ENCODE results near the gene GFPT2.
"Not testable (repeated sequence)": the region's sequence is repeated elsewhere in the genome, so short reads cannot be mapped to it uniquely, and the experiment has no call there.

Gene GFPT2

DNA sequence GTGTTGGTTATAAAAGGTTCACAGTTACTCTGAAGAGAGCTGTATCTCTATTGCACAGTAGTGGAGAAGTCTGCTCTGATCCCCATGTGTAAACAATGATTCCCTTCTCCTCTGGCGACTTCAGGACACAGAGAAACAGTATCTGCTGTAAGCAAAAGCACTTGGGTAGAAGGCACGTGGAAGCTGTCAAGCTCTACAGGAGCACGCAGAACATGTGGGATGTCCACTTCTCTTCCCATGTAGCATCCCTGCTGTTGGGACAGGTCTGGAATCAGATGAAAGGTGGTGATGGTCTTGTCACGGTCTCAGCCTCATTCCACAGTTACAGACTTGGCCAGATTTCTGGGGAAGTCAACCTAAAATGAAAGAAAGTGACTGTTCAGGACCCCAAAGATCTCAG lies 51.9 kb downstream of the GFPT2 start:
- peaks cover 0 to 3% (median 0%) of the 10 kb centered on the region in 5 experiments for H3K27me3 ChIP-seq (replicated peaks in 2 of 5; ENCODE audit: control insufficient read depth in 4 of 5, insufficient read depth in 5 of 5, low read length in 4 of 5)
- 100% methylated on average over 3 of the region's 4 CpGs for WGBS (ENCODE audit: insufficient coverage)
- ChIA-PET CTCF (interaction anchor here (1.0 to 2.3 kb wide), 3 partner anchors 14 to 27 kb away, joined by 3 to 12 read pairs (median 4); no protein-coding TSS in a partner anchor), POLR2A (no interaction called here)
- H3K36me3 ChIP-seq (ENCODE audit: control insufficient read depth in 4 of 4, insufficient read depth in 4 of 4, low read length in 3 of 4), result no peaks in the 10 kb centered on the region
- no peak overlapping the region for H3K4me3 ChIP-seq (ENCODE audit: control insufficient read depth in 1 of 7, extremely low read depth in 1 of 7, insufficient read depth in 4 of 7, low read depth in 2 of 7, low read length in 6 of 7)
- H3K9me3 ChIP-seq (ENCODE audit: control extremely low read depth in 1 of 5, control insufficient read depth in 4 of 5, insufficient read depth in 2 of 5, low read depth in 1 of 5, low read length in 4 of 5), result no peaks in the 10 kb centered on the region
- no peak overlapping the region for H3K27ac ChIP-seq (ENCODE audit: insufficient read depth in 1 of 2, low read depth in 1 of 2, low read length in 2 of 2, poor library complexity in 1 of 2, severe bottlenecking in 2 of 2)
- no peak for DNase-seq
- H3K4me1 ChIP-seq (ENCODE audit: control extremely low read depth in 1 of 4, control insufficient read depth in 4 of 4, insufficient read depth in 4 of 4, low read length in 3 of 4), result no peaks in the 10 kb centered on the region

DNA sequence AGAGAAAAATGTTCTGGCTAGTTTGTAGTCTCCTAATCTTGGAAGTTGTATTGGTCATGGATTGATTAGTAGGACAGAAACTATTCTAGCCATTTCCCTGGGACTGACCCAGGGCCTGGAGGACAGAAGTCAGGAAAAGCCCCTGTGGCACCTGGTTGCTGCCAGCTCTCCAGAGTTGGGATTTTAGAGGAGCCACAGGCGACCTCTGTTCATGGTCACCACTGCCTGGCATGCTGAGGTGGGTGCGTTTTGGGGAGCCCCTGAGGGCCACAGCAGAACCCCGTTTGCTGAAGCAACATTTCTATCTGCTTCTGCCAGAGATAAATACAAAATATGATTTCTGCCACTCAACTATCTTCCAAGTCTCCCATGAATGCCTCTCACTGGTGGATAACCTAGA lies 53.6 kb downstream of the GFPT2 start:
- DNase-seq, result no peak
- peaks cover 0 to 3% (median 0%) of the 10 kb centered on the region in 5 experiments for H3K27me3 ChIP-seq (replicated peaks in 2 of 5; ENCODE audit: control insufficient read depth in 4 of 5, insufficient read depth in 5 of 5, low read length in 4 of 5)
- no peak overlapping the region for H3K27ac ChIP-seq (ENCODE audit: insufficient read depth in 1 of 2, low read depth in 1 of 2, low read length in 2 of 2, poor library complexity in 1 of 2, severe bottlenecking in 2 of 2)
- CTCF ChIA-PET, result interaction anchor here (2.3 kb wide), 1 partner anchor 16 kb away, joined by 12 read pairs; no protein-coding TSS in a partner anchor
- peaks cover 0 to 4% (median 0%) of the 10 kb centered on the region in 4 experiments for H3K36me3 ChIP-seq (ENCODE audit: control insufficient read depth in 4 of 4, insufficient read depth in 4 of 4, low read length in 3 of 4)
- 86% methylated on average over 1 of the region's 3 CpGs for WGBS (ENCODE audit: insufficient coverage)
- H3K4me3 ChIP-seq (ENCODE audit: control insufficient read depth in 1 of 7, extremely low read depth in 1 of 7, insufficient read depth in 4 of 7, low read depth in 2 of 7, low read length in 6 of 7), result no peak overlapping the region
- POLR2A ChIA-PET, result no interaction called here
- no peaks in the 10 kb centered on the region for H3K9me3 ChIP-seq (ENCODE audit: control extremely low read depth in 1 of 5, control insufficient read depth in 4 of 5, insufficient read depth in 2 of 5, low read depth in 1 of 5, low read length in 4 of 5)
- H3K4me1 ChIP-seq (ENCODE audit: control extremely low read depth in 1 of 4, control insufficient read depth in 4 of 4, insufficient read depth in 4 of 4, low read length in 3 of 4), result peaks cover 0 to 9% (median 5%) of the 10 kb centered on the region in 4 experiments

DNA sequence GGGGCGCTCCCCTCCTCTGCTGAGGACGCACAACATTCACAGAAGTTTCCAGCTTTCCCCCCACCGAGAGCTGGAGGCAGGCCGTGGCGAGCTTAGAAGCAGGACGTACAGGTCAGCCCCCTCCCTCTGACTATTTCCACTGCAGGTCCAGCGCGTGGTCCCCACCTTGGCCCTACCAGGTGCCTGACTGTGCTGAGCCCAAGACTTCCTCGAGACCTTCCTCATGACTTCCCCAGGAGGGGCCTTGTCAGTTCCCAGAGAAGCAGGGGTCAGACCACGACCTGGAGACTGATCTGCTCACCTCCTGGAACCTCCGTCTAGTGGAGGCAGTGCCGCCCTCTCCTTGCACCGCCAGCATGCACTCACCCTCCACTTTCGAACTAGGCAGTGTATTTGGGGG lies 54.1 kb downstream of the GFPT2 start:
- 97% methylated on average over 10 of the region's 14 CpGs for WGBS (ENCODE audit: insufficient coverage)
- POLR2A ChIA-PET; H3K4me3 ChIP-seq (ENCODE audit: control insufficient read depth in 1 of 7, extremely low read depth in 1 of 7, insufficient read depth in 4 of 7, low read depth in 2 of 7, low read length in 6 of 7); H3K36me3 ChIP-seq (ENCODE audit: control insufficient read depth in 4 of 4, insufficient read depth in 4 of 4, low read length in 3 of 4); DNase-seq; H3K9me3 ChIP-seq (ENCODE audit: control extremely low read depth in 1 of 5, control insufficient read depth in 4 of 5, insufficient read depth in 2 of 5, low read depth in 1 of 5, low read length in 4 of 5); H3K27me3 ChIP-seq (replicated peaks in 2 of 5; ENCODE audit: control insufficient read depth in 4 of 5, insufficient read depth in 5 of 5, low read length in 4 of 5); H3K27ac ChIP-seq (ENCODE audit: insufficient read depth in 1 of 2, low read depth in 1 of 2, low read length in 2 of 2, poor library complexity in 1 of 2, severe bottlenecking in 2 of 2): not testable (repeated sequence)
- peaks cover 0 to 13% (median 8%) of the 10 kb centered on the region in 4 experiments for H3K4me1 ChIP-seq (ENCODE audit: control extremely low read depth in 1 of 4, control insufficient read depth in 4 of 4, insufficient read depth in 4 of 4, low read length in 3 of 4)
- CTCF ChIA-PET, result interaction anchor here (2.3 kb wide), 1 partner anchor 17 kb away, joined by 12 read pairs; no protein-coding TSS in a partner anchor

- H3K27me3 ChIP-seq (replicated peaks in 2 of 5; ENCODE audit: control insufficient read depth in 4 of 5, insufficient read depth in 5 of 5, low read length in 4 of 5), result peaks cover 0 to 3% (median 0%) of the 10 kb centered on the region in 5 experiments
- no peak overlapping the region for H3K27ac ChIP-seq (ENCODE audit: insufficient read depth in 1 of 2, low read depth in 1 of 2, low read length in 2 of 2, poor library complexity in 1 of 2, severe bottlenecking in 2 of 2)
- H3K36me3 ChIP-seq (ENCODE audit: control insufficient read depth in 4 of 4, insufficient read depth in 4 of 4, low read length in 3 of 4), result peaks cover 0 to 4% (median 0%) of the 10 kb centered on the region in 4 experiments
- DNase-seq, result no peak
- ChIA-PET CTCF (interaction anchor here (1.3 kb wide), 1 partner anchor 31 kb away, joined by 3 read pairs; no protein-coding TSS in a partner anchor), POLR2A (no interaction called here)
- H3K4me3 ChIP-seq (ENCODE audit: control insufficient read depth in 1 of 7, extremely low read depth in 1 of 7, insufficient read depth in 4 of 7, low read depth in 2 of 7, low read length in 6 of 7), result no peak overlapping the region
- peaks cover 3 to 19% (median 18%) of the 10 kb centered on the region in 4 experiments for H3K4me1 ChIP-seq (ENCODE audit: control extremely low read depth in 1 of 4, control insufficient read depth in 4 of 4, insufficient read depth in 4 of 4, low read length in 3 of 4)
- WGBS (ENCODE audit: insufficient coverage), result 100% methylated on average over 1 of the region's 2 CpGs
- H3K9me3 ChIP-seq (ENCODE audit: control extremely low read depth in 1 of 5, control insufficient read depth in 4 of 5, insufficient read depth in 2 of 5, low read depth in 1 of 5, low read length in 4 of 5), result no peaks in the 10 kb centered on the region
Measured at GRCh38 chr5:180297587-180298282, 55.4 kb downstream of the GFPT2 start.

- CTCF ChIA-PET, result interaction anchor here (1.3 to 7.7 kb wide), 4 partner anchors 14 to 175 kb away, joined by 3 to 116 read pairs (median 24); no protein-coding TSS in a partner anchor
- Histone ChIP-seq H3K4me1 (ENCODE audit: control extremely low read depth in 1 of 4, control insufficient read depth in 4 of 4, insufficient read depth in 4 of 4, low read length in 3 of 4) (peaks cover 3 to 23% (median 22%) of the 10 kb centered on the region in 4 experiments), H3K4me3 (ENCODE audit: control insufficient read depth in 1 of 7, extremely low read depth in 1 of 7, insufficient read depth in 4 of 7, low read depth in 2 of 7, low read length in 6 of 7) (no peak overlapping the region), H3K9me3 (ENCODE audit: control extremely low read depth in 1 of 5, control insufficient read depth in 4 of 5, insufficient read depth in 2 of 5, low read depth in 1 of 5, low read length in 4 of 5) (no peaks in the 10 kb centered on the region), H3K27ac (ENCODE audit: insufficient read depth in 1 of 2, low read depth in 1 of 2, low read length in 2 of 2, poor library complexity in 1 of 2, severe bottlenecking in 2 of 2) (no peak overlapping the region), H3K36me3 (ENCODE audit: control insufficient read depth in 4 of 4, insufficient read depth in 4 of 4, low read length in 3 of 4) (peaks cover 0 to 4% (median 0%) of the 10 kb centered on the region in 4 experiments), H3K27me3 (replicated peaks in 2 of 5; ENCODE audit: control insufficient read depth in 4 of 5, insufficient read depth in 5 of 5, low read length in 4 of 5) (peaks cover 0 to 3% (median 0%) of the 10 kb centered on the region in 5 experiments)
- POLR2A ChIA-PET, result no interaction called here
- 100% methylated on average over 1 of the region's 7 CpGs for WGBS (ENCODE audit: insufficient coverage)
- DNase-seq, result peak in 2 of 3 donors; percentile 33 to 34
Measured at GRCh38 chr5:180296771-180297170, 56.4 kb downstream of the GFPT2 start.

DNA sequence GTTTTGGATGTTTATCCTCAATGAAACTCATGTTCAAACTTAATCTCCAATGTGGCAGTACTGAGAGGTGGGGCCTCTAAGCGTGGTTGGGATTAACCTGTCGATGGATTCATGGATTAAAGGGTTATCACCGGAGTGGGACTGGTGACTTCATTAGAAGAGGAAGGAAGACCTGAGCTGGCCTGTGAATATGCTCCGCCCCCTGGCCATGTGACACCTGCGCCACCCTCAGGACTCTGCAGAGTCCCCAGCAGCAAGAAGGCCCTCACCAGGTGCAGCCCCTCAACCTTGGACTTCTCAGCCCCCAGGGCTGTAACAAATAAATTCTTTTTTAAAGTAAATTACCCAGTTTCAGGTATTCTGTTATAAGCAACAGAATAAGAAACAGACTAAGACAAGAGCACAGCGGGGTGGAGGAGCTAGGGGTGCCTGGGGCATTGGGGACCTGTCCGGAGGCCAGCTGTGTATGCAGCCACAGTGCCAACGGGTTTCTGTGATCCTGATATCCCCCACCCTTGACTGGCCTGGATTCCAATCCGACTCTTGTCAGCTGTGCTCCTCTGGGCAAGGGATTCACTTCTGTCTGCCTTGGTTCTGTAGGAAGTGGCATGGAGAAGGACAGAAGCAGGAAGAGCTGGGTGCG lies 58.1 kb downstream of the GFPT2 start:
- no peak for DNase-seq
- H3K27me3 ChIP-seq (replicated peaks in 2 of 5; ENCODE audit: control insufficient read depth in 4 of 5, insufficient read depth in 5 of 5, low read length in 4 of 5), result peaks cover 0 to 2% (median 0%) of the 10 kb centered on the region in 5 experiments
- peak overlapping the region; percentile 30 to 40 for H3K27ac ChIP-seq (ENCODE audit: insufficient read depth in 1 of 2, low read depth in 1 of 2, low read length in 2 of 2, poor library complexity in 1 of 2, severe bottlenecking in 2 of 2)
- no peak overlapping the region for H3K4me3 ChIP-seq (ENCODE audit: control insufficient read depth in 1 of 7, extremely low read depth in 1 of 7, insufficient read depth in 4 of 7, low read depth in 2 of 7, low read length in 6 of 7)
- 74% methylated on average over 8 of the region's 10 CpGs for WGBS (ENCODE audit: insufficient coverage)
- no peaks in the 10 kb centered on the region for H3K9me3 ChIP-seq (ENCODE audit: control extremely low read depth in 1 of 5, control insufficient read depth in 4 of 5, insufficient read depth in 2 of 5, low read depth in 1 of 5, low read length in 4 of 5)
- H3K4me1 ChIP-seq (ENCODE audit: control extremely low read depth in 1 of 4, control insufficient read depth in 4 of 4, insufficient read depth in 4 of 4, low read length in 3 of 4), result peaks cover 7 to 35% (median 32%) of the 10 kb centered on the region in 4 experiments
- H3K36me3 ChIP-seq (ENCODE audit: control insufficient read depth in 4 of 4, insufficient read depth in 4 of 4, low read length in 3 of 4), result peaks cover 0 to 4% (median 0%) of the 10 kb centered on the region in 4 experiments
- ChIA-PET POLR2A (interaction anchor here (0.6 to 0.8 kb wide), 2 partner anchors 19 to 39 kb away, joined by 3 read pairs; no protein-coding TSS in a partner anchor), CTCF (interaction anchor here (1.0 to 7.7 kb wide), 10 partner anchors 11 to 177 kb away, joined by 3 to 116 read pairs (median 14); no protein-coding TSS in a partner anchor)
